ENCODE data around the gene MYH11. TPM values are rescaled to one million over a fixed set of nuclear protein-coding genes. Genes with fewer than 3 reads are reported as not detected.
"Not testable (repeated sequence)": the region's sequence is repeated elsewhere in the genome, so short reads cannot be mapped to it uniquely, and the experiment has no call there.

MYH11 gene
- total RNA-seq, 1 experiment from 2014 or later = 0.03 TPM

- no peak for DNase-seq (ENCODE audit: low read depth)
These were observed 99.8 kb downstream of the MYH11 start for GRCh38 chr16:15757077-15757386.

DNA sequence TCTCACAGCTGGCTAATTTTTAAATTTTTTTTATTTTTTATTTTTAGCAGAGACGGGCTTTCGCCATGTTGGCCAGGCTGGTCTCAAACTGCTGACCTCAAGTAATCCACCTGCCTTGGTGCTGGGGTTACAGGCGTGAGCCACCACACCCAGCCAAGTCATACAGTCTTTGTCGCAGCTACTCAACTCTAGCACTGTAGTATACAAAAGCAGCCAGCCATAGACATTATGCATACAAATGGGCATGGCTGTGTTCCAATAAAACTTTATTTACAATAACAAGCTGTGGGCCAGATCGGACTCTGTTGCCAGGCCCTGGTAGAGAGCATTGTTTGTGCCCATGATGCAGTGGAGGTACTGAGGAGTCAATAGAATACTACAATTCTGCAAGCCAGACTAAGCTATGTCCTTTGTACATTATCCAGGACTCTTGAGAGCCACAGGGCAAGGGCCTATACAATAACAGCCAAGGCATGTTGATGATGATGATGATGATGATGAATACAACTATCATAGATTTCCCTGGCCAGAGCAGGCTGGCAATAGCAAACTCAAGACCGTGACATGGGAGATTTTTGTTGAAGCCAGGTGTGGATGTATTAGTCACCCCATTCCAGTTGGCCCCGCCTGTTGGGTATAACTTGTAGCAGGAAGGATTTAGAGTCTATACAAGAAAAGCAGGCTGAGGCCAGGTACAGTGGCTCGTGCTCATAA, 101.8 kb downstream of the MYH11 start:
- DNase-seq (ENCODE audit: low read depth) = no peak

DNA sequence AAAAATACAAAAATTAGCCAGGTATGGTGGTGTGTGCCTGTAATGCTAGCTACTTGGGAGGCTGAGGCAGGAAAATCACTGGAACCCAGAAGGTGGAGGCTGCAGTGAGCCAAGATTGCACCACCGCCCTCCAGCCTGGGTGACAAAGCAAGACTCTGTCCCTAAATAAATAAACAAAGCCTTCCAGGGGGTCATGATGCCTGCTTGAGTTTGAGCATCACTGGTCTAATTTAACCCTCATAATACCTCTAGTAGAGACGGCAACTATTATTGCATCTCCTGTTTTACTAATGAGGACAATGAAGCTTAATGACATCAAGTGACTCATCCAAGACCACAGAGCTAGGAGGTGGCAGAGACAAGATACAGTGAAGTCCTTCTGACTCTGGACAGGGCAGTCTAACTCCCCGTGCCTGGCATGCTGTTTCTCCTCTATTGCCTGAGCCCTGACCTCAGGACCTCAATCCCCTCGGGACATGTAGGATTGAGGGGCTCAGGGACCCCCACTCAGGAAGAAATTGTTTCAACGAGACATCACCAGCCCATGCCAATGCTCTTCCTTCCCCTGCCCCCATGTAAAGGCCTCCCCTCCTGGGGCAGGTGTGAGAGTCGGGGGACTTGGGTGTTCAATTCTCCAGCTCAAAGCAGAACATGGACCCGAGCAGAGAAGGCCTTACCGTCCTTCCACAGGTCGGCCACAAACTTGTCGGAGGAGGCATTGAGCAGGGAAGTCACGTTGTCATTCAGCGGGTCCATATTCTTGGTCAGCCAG, 103.9 kb downstream of the MYH11 start:
- DNase-seq (ENCODE audit: low read depth) = no peak

DNA sequence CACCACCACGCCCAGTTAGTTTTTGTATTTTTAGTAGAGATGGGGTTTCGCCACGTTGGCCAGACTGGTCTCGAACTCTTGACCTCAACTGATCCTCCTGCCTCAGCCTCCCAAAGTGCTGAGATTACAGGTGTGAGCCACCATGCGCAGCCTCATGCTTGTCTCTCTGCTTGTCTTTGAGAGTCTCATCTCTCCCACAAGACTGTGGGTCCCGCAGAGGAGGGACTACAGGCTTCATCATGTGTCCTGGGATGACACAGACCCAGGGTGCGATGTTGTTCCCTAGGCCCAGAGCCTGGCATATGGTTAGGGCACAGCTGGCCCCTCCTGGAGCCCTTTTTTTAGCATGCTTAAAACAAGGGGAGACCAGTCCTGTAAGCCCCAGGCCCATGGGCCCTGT, 104.9 kb downstream of the MYH11 start:
- no peak for DNase-seq (ENCODE audit: low read depth)

DNA sequence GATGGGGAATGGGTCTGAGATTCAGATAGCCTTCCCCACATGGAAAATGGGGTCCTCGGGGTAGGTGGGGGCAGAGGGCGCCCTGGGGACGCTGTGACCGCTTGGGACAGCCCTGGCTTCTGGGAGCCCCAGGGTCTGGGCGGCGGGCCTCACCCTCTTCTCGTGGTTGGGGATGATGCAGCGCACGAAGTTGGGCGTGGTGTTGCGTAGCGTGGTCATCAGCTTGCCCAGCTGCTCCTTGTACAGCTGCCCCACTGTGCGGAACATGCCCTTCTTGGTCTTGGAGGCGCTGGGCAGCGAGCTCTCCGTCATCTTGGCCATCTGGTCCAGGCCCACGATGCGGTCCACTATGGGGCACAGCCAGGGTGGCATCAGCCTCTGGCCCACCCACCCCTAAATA, 106.8 kb downstream of the MYH11 start:
- no peak for DNase-seq (ENCODE audit: low read depth)

DNA sequence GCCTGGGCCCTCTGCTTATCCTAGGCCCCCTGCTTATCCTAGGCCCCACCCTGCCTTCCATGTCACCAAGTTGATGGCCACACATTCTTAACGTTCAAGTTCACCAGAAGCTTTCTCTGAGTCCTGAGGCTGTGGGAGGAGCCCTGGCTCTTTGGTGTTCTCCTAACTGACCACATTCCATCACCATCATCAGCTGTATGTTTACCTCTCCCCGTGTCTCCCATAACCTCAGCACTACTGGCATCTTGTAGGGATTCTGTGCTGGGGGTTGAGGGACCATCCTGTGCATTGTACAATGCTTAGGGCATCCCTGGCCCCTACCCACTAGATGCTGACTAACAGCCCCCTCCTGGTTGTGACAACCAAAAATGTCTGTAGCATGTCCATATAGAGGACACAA, 107.5 kb downstream of the MYH11 start:
- no peak for DNase-seq (ENCODE audit: low read depth)

- no peak for DNase-seq (ENCODE audit: low read depth)
These were observed 108.2 kb downstream of the MYH11 start for GRCh38 chr16:15748654-15749053.

- no peak for DNase-seq (ENCODE audit: low read depth)
These were observed 108.9 kb downstream of the MYH11 start for GRCh38 chr16:15747937-15748336.

DNA sequence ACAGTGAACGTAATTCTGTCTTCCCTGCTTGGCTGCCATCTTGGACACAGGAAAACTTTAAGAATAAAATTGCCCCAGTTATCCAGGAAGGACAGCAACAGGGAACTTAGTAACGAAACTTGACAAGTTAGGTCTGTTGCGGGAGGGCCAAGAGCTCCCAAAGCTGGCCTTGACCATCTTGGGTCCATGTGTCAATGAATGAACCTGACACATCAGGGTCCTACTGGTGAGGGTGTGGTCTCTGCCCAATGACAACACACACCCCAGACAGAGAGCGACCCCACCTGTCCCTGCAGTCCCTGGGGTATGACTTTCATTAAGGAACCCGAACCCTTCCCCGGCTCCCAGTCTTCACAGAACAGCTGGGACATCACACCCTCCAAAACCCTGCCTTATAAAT, 110.5 kb downstream of the MYH11 start:
- DNase-seq (ENCODE audit: low read depth) = no peak

DNA sequence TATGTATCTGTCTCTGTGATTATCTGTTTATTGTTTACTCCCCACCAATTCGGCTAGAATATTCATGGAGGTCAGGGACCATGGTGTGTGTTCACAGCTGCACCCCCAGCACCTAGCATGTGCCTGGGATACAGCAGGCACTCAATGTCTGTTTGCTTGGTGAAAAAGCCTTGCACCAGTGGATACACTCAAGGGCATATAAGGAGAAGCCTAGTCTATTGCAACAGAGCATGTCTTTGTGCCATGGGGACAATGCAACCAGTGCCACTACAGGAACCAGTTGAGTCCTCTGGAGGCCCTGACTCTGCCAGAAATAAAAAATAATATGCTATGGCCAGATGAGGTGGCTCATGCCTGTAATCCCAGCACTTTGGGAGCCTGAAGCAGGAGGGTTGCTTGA, 113.2 kb downstream of the MYH11 start:
- no peak for DNase-seq (ENCODE audit: low read depth)

DNA sequence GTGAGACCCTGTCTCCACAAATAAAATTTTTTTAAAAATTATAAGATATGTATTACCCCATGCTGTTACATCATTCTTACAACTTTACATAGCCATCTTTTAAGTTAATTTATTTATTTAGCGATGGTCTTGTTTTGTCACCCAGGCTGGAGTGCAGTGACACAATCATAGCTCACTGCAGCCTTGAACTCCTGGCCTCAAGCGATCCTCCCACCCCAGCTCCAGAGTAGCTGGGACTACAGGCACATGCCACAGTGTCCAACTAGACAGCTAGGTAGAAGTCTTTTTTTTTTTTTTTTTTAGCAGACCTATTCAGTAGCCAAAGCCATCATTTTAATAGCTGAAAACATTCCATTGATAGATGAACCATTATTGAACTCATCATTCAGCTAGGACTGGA, 114.1 kb downstream of the MYH11 start:
- no peak for DNase-seq (ENCODE audit: low read depth)

- no peak for DNase-seq (ENCODE audit: low read depth)
These were observed 115.5 kb downstream of the MYH11 start for GRCh38 chr16:15741207-15741871.

GRCh38 chr16:15739950-15740349, 116.9 kb downstream of the MYH11 start:
- DNase-seq (ENCODE audit: low read depth) = no peak

DNA sequence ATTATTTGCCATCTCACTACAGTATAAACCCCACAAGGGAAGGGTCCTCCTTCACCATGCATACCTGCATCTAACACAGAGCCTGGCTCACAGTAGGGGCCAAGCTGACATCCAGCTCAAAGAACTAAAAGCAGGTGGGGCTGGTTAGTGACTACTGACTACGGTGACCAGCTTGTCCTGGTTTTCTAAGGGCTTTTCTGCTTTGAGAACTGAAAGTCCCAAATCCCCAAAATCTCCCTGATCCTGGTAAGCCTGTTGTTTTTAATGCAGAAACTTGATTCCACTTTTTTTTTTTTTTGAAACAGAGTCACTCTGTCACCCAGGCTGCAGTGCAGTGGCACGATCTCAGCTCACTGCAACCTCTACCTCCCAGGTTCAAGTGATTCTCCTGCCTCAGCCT, 117.4 kb downstream of the MYH11 start:
- DNase-seq (ENCODE audit: low read depth) = no peak

GRCh38 chr16:15737140-15737644, 119.6 kb downstream of the MYH11 start:
- DNase-seq (ENCODE audit: low read depth) = no peak

DNA sequence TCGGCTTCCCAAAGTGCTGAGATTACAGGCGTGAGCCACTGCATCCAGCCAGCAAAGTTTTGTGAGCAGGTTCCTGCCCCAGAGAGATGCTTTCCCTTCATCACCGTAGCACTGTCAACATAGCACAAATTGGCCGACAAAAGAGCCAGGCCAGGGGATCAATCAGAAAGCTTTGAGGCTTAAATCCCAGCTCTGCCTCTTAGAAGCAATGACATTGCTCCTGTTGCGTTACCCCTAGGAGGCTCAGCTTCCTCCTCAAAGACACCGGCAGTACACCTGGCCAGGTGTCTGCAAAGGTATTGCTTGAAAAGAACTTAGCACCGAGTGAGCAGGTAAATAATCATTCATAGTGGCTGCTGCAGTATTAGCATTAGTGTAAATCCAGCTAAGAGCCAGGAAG, 120.3 kb downstream of the MYH11 start:
- DNase-seq (ENCODE audit: low read depth) = no peak

DNA sequence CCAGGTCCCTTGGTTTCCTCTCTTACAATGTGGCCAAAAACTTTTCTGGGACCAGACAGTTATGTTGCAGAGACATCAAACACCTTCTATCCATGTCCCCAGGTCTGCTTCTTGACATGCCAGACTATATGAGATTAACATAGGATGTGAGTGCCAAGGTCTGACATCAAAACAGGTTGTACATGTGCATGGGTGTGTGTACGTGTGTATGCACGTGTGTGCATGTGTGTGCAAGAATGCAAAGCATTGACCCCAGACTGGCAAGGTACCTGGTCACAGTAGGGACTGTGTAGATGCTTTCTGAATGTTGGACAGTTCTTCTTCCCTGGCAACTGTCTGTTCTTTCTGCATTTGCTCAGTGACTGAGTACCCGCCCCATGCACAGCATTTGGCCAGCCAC, 121.2 kb downstream of the MYH11 start:
- no peak for DNase-seq (ENCODE audit: low read depth)

- peak; percentile 13 for DNase-seq (ENCODE audit: low read depth)
These were observed 124.4 kb downstream of the MYH11 start for GRCh38 chr16:15732416-15732815.

DNA sequence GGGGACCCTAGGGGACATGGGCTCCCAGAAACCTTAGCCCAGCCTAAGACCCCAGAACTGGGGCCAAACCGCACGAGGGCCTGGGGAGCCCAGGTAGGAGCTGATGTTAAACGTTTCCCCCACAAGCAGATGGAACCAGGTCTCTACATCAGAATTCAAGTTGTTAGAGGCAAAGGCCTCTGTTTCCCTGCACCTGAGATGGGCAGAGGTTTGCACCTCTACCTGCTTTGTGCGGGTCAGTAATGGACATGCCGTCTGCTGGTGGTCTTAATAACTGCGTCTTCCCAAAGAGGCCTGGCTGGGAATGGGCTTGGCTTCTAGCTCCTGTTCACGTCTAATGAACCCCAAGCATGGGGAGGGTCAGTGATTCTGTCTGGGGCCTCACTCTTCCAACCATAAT, 127.7 kb downstream of the MYH11 start:
- DNase-seq (ENCODE audit: low read depth) = no peak

DNA sequence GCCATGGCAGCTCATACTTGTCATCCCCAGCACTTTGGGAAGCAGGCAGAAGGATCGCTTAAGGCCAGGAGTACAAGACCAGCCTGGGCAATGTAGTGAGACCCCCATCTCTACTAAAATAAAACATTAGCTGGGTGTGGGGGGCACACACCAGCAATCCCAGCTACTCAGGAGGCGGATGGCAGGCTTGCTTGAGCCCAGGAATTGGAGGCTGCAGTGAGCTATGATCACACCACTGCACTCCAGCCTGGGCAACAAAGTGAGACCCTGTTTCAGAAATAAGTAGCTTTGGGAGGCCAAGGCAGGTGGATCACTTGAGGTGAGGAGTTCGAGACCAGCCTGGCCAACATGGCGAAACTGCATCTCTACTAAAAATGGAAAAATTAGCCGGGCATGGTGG, 129.1 kb downstream of the MYH11 start:
- not testable (repeated sequence) for DNase-seq (ENCODE audit: low read depth)

- no peak for DNase-seq (ENCODE audit: low read depth)
These were observed 130.1 kb downstream of the MYH11 start for GRCh38 chr16:15726715-15727114.

- no peak for DNase-seq (ENCODE audit: low read depth)
These were observed 131.1 kb downstream of the MYH11 start for GRCh38 chr16:15725641-15726240.
